Smooth muscle cell (in vitro differentiated cells): ENCODE results near the gene CDH13. TPM values are rescaled to one million over a fixed set of nuclear protein-coding genes. Genes with fewer than 3 reads are reported as not detected.

Experiments
- DNase-seq: peaks from one replicate; lab custom pipeline; 2025; ENCODE audit not compliant: unreplicated experiment; lab: John Stamatoyannopoulos, UW
- H2AFZ ChIP-seq: fragments of 200-600 bp; sonication (generic); 2 replicates; pipeline ENCODE4 v1.6.0; 2016; ENCODE audit warnings: antibody characterized with exemption, low read depth, mild to moderate bottlenecking
- H3F3A ChIP-seq: fragments of 200-600 bp; sonication (generic); 2 replicates; pipeline ENCODE4 v1.6.0; 2017; ENCODE audit warnings: antibody characterized with exemption, low read depth
- H3K27ac ChIP-seq: fragments of 200-600 bp; sonication (generic); 2 replicates; pipeline ENCODE4 v1.5.1; 2016; ENCODE audit warnings: low read depth, mild to moderate bottlenecking
- H3K27me3 ChIP-seq: fragments of 200-600 bp; sonication (generic); 2 replicates; pipeline ENCODE4 v1.6.1; 2016; ENCODE audit warnings: low read depth, mild to moderate bottlenecking
- H3K36me3 ChIP-seq: fragments of 200-600 bp; sonication (generic); 2 replicates; pipeline ENCODE4 v1.5.1; 2016; ENCODE audit warnings: low read depth
- H3K4me1 ChIP-seq: fragments of 200-600 bp; sonication (generic); 2 replicates; pipeline ENCODE4 v1.5.1; 2016; ENCODE audit warnings: low read depth
- H3K4me2 ChIP-seq: fragments of 200-600 bp; sonication (generic); 2 replicates; pipeline ENCODE4 v1.6.0; 2016; ENCODE audit warnings: mild to moderate bottlenecking
- H3K4me3 ChIP-seq: fragments of 200-600 bp; sonication (generic); 2 replicates; pipeline ENCODE4 v1.5.1; 2016; ENCODE audit warnings: mild to moderate bottlenecking
- H3K79me2 ChIP-seq: fragments of 200-600 bp; sonication (generic); 2 replicates; pipeline ENCODE4 v1.6.0; 2016; ENCODE audit warnings: low read depth, mild to moderate bottlenecking
- H3K9ac ChIP-seq: fragments of 200-600 bp; sonication (generic); 2 replicates; pipeline ENCODE4 v1.6.0; 2016; ENCODE audit warnings: low read depth
- H3K9me3 ChIP-seq: fragments of 200-600 bp; sonication (generic); replicated peaks from 2 replicates; pipeline ENCODE4 v1.5.1; 2016; ENCODE audit warnings: low read depth
- H4K20me1 ChIP-seq: fragments of 200-600 bp; sonication (generic); 2 replicates; pipeline ENCODE4 v1.6.0; 2016; ENCODE audit warnings: low read depth
- CTCF ChIP-seq: fragments of 200-600 bp; sonication (generic); IDR thresholded peaks from 2 replicates; pipeline ENCODE4 v1.5.1; 2017; ENCODE audit warnings: borderline replicate concordance, mild to moderate bottlenecking, antibody characterized with exemption; ENCODE audit not compliant: insufficient read depth, poor library complexity, severe bottlenecking
- WGBS: methylation state at CpG from one replicate; pipeline ENCODE4 v1.1.7; 2016; ENCODE audit warnings: low lambda C conversion rate; 5-methylcytosine and 5-hydroxymethylcytosine counted together
- polyA plus RNA-seq: library from polyadenylated mRNA; unstranded; fragments of >200 nt; fragmentation: Nextera tagmentation; extraction: Ambion mirVana; gene quantifications from 2 replicates; pipeline ENCODE4 v1.2.1, GENCODE V29; 2016
- total RNA-seq: library from RNA; depleted of rRNA; stranded (reverse); fragments of >200 nt; gene quantifications from 2 replicates; pipeline ENCODE4 v1.2.3, GENCODE V29; 2014

The CDH13 gene
- total and polyA plus RNA-seq, 2 experiments from 2014 or later = 12.1 to 32.2 TPM

GRCh38 chr16:83509316-83509715 lies 882.5 kb downstream of the CDH13 start:
- H3K36me3 ChIP-seq = no peaks in the 10 kb centered on the region
- no peak overlapping the region for H3K27ac ChIP-seq
- no peak for TF ChIP-seq CTCF
- H3K9me3 ChIP-seq = no peaks in the 10 kb centered on the region
- H3K4me2 ChIP-seq = no peak overlapping the region
- H3K27me3 ChIP-seq = no peaks in the 10 kb centered on the region
- no peak overlapping the region for H2AFZ ChIP-seq
- DNase-seq = no peak
- H3K79me2 ChIP-seq = no peaks in the 10 kb centered on the region
- H3F3A ChIP-seq = no peaks in the 10 kb centered on the region
- H3K9ac ChIP-seq = no peak overlapping the region
- H3K4me3 ChIP-seq = no peak overlapping the region
- H3K4me1 ChIP-seq = no peaks in the 10 kb centered on the region
- H4K20me1 ChIP-seq = no peaks in the 10 kb centered on the region

- no peak for DNase-seq
- Histone ChIP-seq H3K36me3 (no peaks in the 10 kb centered on the region), H2AFZ (no peak overlapping the region), H3K4me3 (no peak overlapping the region), H3K9me3 (no peaks in the 10 kb centered on the region), H3K79me2 (no peaks in the 10 kb centered on the region), H3K4me2 (no peak overlapping the region), H4K20me1 (no peaks in the 10 kb centered on the region), H3K27ac (no peak overlapping the region), H3F3A (no peaks in the 10 kb centered on the region), H3K27me3 (no peaks in the 10 kb centered on the region), H3K9ac (no peak overlapping the region), H3K4me1 (no peaks in the 10 kb centered on the region)
- TF ChIP-seq CTCF = no peak
- 94% methylated on average over 12 of the region's 12 CpGs for WGBS
These were observed 884.1 kb downstream of the CDH13 start for GRCh38 chr16:83510906-83511305.

- Histone ChIP-seq H3K4me1 (no peaks in the 10 kb centered on the region), H3K79me2 (no peaks in the 10 kb centered on the region), H3K4me2 (no peak overlapping the region), H3K36me3 (no peaks in the 10 kb centered on the region), H3K9me3 (no peaks in the 10 kb centered on the region), H2AFZ (no peak overlapping the region), H3K27me3 (no peaks in the 10 kb centered on the region), H3F3A (no peaks in the 10 kb centered on the region), H4K20me1 (no peaks in the 10 kb centered on the region), H3K4me3 (no peak overlapping the region), H3K9ac (no peak overlapping the region), H3K27ac (peak overlapping the region; percentile 40)
- no peak for DNase-seq
- TF ChIP-seq CTCF = no peak
- WGBS = 71% methylated on average over 8 of the region's 8 CpGs
These were observed 886.4 kb downstream of the CDH13 start for GRCh38 chr16:83513008-83513755.

GRCh38 chr16:83515395-83515794 lies 888.6 kb downstream of the CDH13 start:
- no peaks in the 10 kb centered on the region for H3K4me1 ChIP-seq
- no peak overlapping the region for H3K27ac ChIP-seq
- no peak overlapping the region for H3K4me3 ChIP-seq
- no peak for TF ChIP-seq CTCF
- H3K27me3 ChIP-seq = no peaks in the 10 kb centered on the region
- H3K9me3 ChIP-seq = no peaks in the 10 kb centered on the region
- H3K9ac ChIP-seq = no peak overlapping the region
- no peak overlapping the region for H3K4me2 ChIP-seq
- H3K79me2 ChIP-seq = no peaks in the 10 kb centered on the region
- DNase-seq = no peak
- no peaks in the 10 kb centered on the region for H3K36me3 ChIP-seq
- 81% methylated on average over 2 of the region's 2 CpGs for WGBS
- no peak overlapping the region for H2AFZ ChIP-seq
- H4K20me1 ChIP-seq = no peaks in the 10 kb centered on the region
- no peaks in the 10 kb centered on the region for H3F3A ChIP-seq
